Measurements from ENCODE around the gene RCCD1.

RCCD1 gene

DNA sequence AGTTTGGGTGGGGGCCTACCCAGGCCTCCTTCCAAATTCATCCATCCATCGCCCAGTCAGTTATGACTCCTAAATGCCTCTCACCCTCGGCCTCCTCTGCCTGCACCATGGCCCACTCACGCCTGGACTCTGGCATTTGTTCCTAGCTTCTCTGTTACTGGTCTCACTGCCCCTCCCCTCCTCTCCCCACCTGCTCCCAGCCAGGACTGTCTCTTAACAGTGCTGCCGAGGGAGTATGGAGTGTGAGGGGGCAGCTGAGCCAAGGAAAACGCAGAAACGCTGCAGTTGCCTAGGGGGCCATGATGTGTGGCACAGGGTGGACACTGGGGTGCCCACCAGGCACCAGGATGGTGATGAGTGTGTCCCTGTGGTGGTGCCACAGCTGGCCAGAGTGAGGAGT, 3.1 kb downstream of the RCCD1 start:
- H3K4me1 ChIP-seq (ENCODE audit: control insufficient read depth, insufficient read depth, low read length) = peaks cover 14% of the 10 kb centered on the region
- peak overlapping the region; percentile 78 for H3K4me3 ChIP-seq (ENCODE audit: low read depth, low read length)
- H3K9ac ChIP-seq (ENCODE audit: low read length) = peak overlapping the region; percentile 72
- no peaks in the 10 kb centered on the region for H3K9me3 ChIP-seq (ENCODE audit: control insufficient read depth, insufficient read depth, low read depth, low read length)
- no peak overlapping the region for H3K27ac ChIP-seq (ENCODE audit: low read depth, low read length)
- peaks cover 6% of the 10 kb centered on the region; the same call in 1 of the 2 replicates for H3K27me3 ChIP-seq (ENCODE audit: control insufficient read depth, insufficient read depth, low read length)
- H3K36me3 ChIP-seq (ENCODE audit: control insufficient read depth, insufficient read depth, low read length) = peaks cover 44% of the 10 kb centered on the region

DNA sequence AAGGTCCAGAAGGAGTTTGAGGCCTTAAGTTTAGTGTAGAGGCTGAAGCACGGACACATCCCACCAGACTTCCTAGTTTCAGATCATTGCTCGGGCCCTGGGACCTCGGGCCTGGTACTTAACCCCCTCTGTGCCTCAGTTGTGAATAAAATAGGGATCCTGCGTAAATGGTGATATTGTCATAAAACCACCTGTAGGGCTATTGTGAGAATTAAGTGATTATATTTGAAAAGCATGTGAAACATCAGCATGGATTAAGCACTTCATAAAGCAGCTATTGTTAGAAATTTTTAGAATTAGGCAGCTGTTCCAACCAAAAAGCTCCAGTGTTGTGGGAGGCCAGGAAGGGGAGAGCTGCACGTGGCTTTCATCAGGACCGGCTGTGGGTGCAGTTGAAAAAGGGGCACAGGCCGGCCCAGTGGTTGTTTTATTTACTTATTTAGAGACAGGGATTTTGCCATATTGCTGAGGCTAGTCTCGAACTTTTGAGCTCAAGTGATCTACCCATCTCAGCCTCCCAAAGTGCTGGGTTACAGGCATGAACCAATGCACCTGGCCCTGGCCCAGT, 4.4 kb downstream of the RCCD1 start:
- no peak overlapping the region for H3K9ac ChIP-seq (ENCODE audit: low read length)
- H3K4me3 ChIP-seq (ENCODE audit: low read depth, low read length) = no peak overlapping the region
- H3K4me1 ChIP-seq (ENCODE audit: control insufficient read depth, insufficient read depth, low read length) = peaks cover 14% of the 10 kb centered on the region
- no peaks in the 10 kb centered on the region for H3K9me3 ChIP-seq (ENCODE audit: control insufficient read depth, insufficient read depth, low read depth, low read length)
- no peak overlapping the region for H3K27ac ChIP-seq (ENCODE audit: low read depth, low read length)
- H3K36me3 ChIP-seq (ENCODE audit: control insufficient read depth, insufficient read depth, low read length) = peaks cover 44% of the 10 kb centered on the region
- peaks cover 6% of the 10 kb centered on the region; the same call in 1 of the 2 replicates for H3K27me3 ChIP-seq (ENCODE audit: control insufficient read depth, insufficient read depth, low read length)

DNA sequence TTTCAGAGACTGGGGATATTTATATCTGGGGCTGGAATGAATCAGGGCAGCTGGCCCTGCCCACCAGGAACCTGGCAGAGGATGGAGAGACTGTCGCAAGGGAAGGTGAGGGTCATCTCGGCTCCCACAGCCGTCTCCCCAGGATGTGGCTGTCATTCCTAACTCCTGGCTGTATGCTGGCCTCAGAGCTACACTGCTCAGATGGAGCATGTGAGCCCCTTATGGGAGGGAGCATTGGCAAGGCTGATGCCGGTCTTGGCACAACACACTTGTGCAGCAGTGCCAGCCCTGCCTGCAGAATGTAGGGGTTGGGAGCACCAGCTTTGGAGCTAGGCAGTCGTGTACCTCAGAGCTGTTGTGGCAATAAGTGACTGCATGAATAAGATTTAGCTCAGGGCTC, 5.2 kb downstream of the RCCD1 start:
- Histone ChIP-seq H3K9ac (ENCODE audit: low read length) (no peak overlapping the region), H3K4me3 (ENCODE audit: low read depth, low read length) (no peak overlapping the region), H3K4me1 (ENCODE audit: control insufficient read depth, insufficient read depth, low read length) (peaks cover 14% of the 10 kb centered on the region), H3K9me3 (ENCODE audit: control insufficient read depth, insufficient read depth, low read depth, low read length) (no peaks in the 10 kb centered on the region), H3K27ac (ENCODE audit: low read depth, low read length) (no peak overlapping the region), H3K27me3 (ENCODE audit: control insufficient read depth, insufficient read depth, low read length) (peaks cover 6% of the 10 kb centered on the region; the same call in 1 of the 2 replicates), H3K36me3 (ENCODE audit: control insufficient read depth, insufficient read depth, low read length) (peaks cover 48% of the 10 kb centered on the region)

DNA sequence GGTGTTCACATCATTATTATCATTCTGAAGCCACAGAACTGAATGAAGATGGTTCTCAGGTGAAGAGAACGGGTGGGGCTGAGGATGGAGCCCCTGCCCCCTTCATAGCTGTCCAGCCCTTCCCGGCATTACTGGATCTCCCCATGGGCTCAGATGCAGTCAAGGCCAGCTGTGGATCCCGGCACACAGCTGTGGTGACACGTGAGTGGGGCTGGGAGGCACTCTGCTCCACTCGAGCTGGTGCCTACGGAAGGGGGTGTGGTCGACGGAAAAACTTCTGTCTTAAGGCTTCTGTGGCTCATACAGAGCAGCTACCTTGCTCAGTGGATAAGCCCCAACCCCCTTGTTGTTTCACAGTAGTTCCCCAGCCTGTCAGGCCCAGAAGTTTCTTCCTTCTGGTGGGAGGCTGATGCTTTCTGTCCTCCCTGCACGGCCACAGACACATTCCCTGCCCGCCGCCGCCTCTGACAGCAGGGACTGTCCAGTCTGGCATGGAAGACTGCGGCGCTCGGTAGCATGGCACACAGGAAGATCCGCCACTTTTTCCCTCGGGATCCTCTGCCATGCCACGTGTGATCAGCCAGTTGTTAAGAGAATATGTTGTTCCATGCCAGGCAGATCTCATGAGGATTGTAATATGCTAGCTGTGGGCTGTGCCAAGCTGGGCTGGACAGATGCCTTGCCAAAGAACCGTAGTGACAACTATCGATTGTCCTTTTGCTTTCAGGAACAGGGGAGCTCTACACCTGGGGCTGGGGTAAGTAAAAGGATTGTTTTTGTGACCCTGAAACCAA, 5.8 kb downstream of the RCCD1 start:
- peaks cover 6% of the 10 kb centered on the region; the same call in 1 of the 2 replicates for H3K27me3 ChIP-seq (ENCODE audit: control insufficient read depth, insufficient read depth, low read length)
- no peak overlapping the region for H3K4me3 ChIP-seq (ENCODE audit: low read depth, low read length)
- no peaks in the 10 kb centered on the region for H3K9me3 ChIP-seq (ENCODE audit: control insufficient read depth, insufficient read depth, low read depth, low read length)
- H3K4me1 ChIP-seq (ENCODE audit: control insufficient read depth, insufficient read depth, low read length) = peaks cover 14% of the 10 kb centered on the region
- no peak overlapping the region for H3K9ac ChIP-seq (ENCODE audit: low read length)
- no peak overlapping the region for H3K27ac ChIP-seq (ENCODE audit: low read depth, low read length)
- H3K36me3 ChIP-seq (ENCODE audit: control insufficient read depth, insufficient read depth, low read length) = peaks cover 53% of the 10 kb centered on the region

DNA sequence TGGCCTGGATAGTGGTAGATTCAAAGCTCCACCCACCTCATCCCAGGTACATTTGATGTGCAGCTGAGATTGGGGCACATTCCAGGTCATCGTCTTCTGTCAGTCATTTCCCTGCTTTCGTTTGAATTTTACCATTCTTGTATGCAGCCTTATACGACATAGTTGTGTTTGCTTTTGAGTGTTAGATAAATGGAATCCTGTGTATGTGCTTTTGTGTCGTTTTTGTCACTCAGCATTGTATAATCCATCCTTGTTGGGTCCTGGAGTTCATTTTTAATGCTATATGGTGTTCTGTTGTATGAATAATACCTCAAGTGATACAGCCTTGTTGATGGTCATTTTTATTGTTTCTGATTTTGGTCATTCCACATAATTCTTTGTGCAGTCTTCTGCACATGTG, 7.3 kb downstream of the RCCD1 start:
- Histone ChIP-seq H3K27ac (ENCODE audit: low read depth, low read length) (no peak overlapping the region), H3K4me1 (ENCODE audit: control insufficient read depth, insufficient read depth, low read length) (peaks cover 8% of the 10 kb centered on the region), H3K36me3 (ENCODE audit: control insufficient read depth, insufficient read depth, low read length) (peaks cover 67% of the 10 kb centered on the region), H3K4me3 (ENCODE audit: low read depth, low read length) (no peak overlapping the region), H3K27me3 (ENCODE audit: control insufficient read depth, insufficient read depth, low read length) (peaks cover 3% of the 10 kb centered on the region; the same call in 1 of the 2 replicates), H3K9me3 (ENCODE audit: control insufficient read depth, insufficient read depth, low read depth, low read length) (no peaks in the 10 kb centered on the region), H3K9ac (ENCODE audit: low read length) (no peak overlapping the region)

DNA sequence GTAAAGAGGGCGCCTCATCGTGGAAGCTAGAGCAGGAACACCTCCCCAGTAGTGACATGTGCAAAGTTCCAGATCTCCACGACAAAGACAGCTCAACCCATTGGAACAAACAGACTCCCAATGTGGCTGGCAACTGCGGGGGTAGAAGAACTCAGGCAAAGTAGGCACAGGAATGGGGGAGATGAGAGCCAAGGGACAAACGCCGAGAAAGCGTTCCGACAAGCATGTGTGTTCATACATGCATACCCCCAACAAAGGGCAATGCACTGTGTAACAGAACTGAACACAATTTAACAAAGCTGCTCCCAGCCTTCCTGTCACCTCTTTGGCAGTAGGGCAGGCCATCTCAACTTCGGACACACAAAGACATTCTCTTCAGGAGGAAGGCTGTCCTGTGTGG, 11.6 kb downstream of the RCCD1 start:
- Histone ChIP-seq H3K36me3 (ENCODE audit: control insufficient read depth, insufficient read depth, low read length) (peaks cover 93% of the 10 kb centered on the region), H3K9ac (ENCODE audit: low read length) (no peak overlapping the region), H3K4me3 (ENCODE audit: low read depth, low read length) (no peak overlapping the region), H3K27ac (ENCODE audit: low read depth, low read length) (no peak overlapping the region), H3K4me1 (ENCODE audit: control insufficient read depth, insufficient read depth, low read length) (no peaks in the 10 kb centered on the region), H3K9me3 (ENCODE audit: control insufficient read depth, insufficient read depth, low read depth, low read length) (no peaks in the 10 kb centered on the region), H3K27me3 (ENCODE audit: control insufficient read depth, insufficient read depth, low read length) (no peaks in the 10 kb centered on the region)

DNA sequence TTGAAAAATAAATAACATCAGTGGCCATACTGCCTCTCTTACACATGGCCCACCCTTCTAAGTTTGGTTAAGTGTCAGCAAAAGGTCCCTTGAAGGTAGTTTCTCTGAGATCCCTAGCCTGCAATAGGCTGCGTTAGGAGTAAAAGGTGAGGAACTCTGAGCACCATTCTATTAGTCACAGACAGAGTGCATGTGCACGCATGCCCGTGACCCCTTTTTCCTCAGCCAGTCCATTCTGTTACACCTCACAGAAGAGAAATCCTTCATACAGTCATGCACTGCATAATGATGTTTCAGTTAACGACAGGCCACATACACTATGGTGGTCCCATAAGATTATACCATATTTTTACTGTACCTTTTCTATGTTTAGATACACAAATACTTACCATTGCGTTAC, 12.5 kb downstream of the RCCD1 start:
- Histone ChIP-seq H3K36me3 (ENCODE audit: control insufficient read depth, insufficient read depth, low read length) (peaks cover 86% of the 10 kb centered on the region), H3K9me3 (ENCODE audit: control insufficient read depth, insufficient read depth, low read depth, low read length) (no peaks in the 10 kb centered on the region), H3K27me3 (ENCODE audit: control insufficient read depth, insufficient read depth, low read length) (no peaks in the 10 kb centered on the region), H3K4me3 (ENCODE audit: low read depth, low read length) (no peak overlapping the region), H3K4me1 (ENCODE audit: control insufficient read depth, insufficient read depth, low read length) (no peaks in the 10 kb centered on the region), H3K9ac (ENCODE audit: low read length) (no peak overlapping the region), H3K27ac (ENCODE audit: low read depth, low read length) (no peak overlapping the region)

DNA sequence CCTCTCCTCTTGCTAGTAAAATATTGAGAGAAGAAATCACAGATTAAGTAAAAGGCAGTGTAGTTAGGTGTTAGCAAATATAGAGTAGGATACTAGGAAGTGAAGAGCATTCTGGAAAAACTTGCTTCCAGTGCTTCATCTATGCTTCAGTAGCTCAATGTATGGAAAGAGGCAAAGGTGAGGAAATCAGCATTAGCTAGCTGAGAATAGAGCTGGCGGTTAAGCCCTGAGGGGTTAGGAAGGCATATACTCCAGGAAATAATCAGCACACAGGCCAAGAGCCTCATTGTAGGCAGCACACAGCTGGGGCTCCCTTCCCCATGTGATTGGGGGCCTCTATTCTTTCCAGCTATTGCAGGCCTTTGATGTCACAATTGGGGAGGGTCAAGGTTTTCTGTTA, 13.8 kb downstream of the RCCD1 start:
- H3K27ac ChIP-seq (ENCODE audit: low read depth, low read length) = no peak overlapping the region
- H3K9ac ChIP-seq (ENCODE audit: low read length) = no peak overlapping the region
- no peaks in the 10 kb centered on the region for H3K4me1 ChIP-seq (ENCODE audit: control insufficient read depth, insufficient read depth, low read length)
- no peak overlapping the region for H3K4me3 ChIP-seq (ENCODE audit: low read depth, low read length)
- H3K9me3 ChIP-seq (ENCODE audit: control insufficient read depth, insufficient read depth, low read depth, low read length) = no peaks in the 10 kb centered on the region
- H3K27me3 ChIP-seq (ENCODE audit: control insufficient read depth, insufficient read depth, low read length) = no peaks in the 10 kb centered on the region
- H3K36me3 ChIP-seq (ENCODE audit: control insufficient read depth, insufficient read depth, low read length) = peaks cover 86% of the 10 kb centered on the region

DNA sequence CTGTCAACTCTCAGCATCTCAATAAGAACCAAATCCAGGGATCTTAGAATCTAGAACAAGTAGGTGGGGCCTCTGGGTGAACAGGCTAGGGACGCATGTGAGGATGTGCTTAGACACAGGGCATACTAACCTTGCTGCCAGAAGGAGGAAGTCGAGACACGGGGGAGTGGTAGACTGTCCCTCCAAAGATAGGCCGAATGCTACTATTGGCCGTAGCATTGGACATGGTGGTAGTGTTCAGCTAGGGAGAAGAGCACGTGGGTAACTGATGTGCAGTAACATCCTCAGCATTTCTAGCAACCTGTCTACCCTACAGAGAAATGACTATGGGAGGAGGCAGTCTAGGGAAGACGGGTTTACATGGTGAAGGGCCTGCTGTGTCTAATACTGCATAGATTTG, 15.6 kb downstream of the RCCD1 start:
- Histone ChIP-seq H3K27ac (ENCODE audit: low read depth, low read length) (no peak overlapping the region), H3K9ac (ENCODE audit: low read length) (no peak overlapping the region), H3K9me3 (ENCODE audit: control insufficient read depth, insufficient read depth, low read depth, low read length) (no peaks in the 10 kb centered on the region), H3K27me3 (ENCODE audit: control insufficient read depth, insufficient read depth, low read length) (no peaks in the 10 kb centered on the region), H3K4me3 (ENCODE audit: low read depth, low read length) (no peak overlapping the region), H3K36me3 (ENCODE audit: control insufficient read depth, insufficient read depth, low read length) (peaks cover 91% of the 10 kb centered on the region), H3K4me1 (ENCODE audit: control insufficient read depth, insufficient read depth, low read length) (no peaks in the 10 kb centered on the region)

DNA sequence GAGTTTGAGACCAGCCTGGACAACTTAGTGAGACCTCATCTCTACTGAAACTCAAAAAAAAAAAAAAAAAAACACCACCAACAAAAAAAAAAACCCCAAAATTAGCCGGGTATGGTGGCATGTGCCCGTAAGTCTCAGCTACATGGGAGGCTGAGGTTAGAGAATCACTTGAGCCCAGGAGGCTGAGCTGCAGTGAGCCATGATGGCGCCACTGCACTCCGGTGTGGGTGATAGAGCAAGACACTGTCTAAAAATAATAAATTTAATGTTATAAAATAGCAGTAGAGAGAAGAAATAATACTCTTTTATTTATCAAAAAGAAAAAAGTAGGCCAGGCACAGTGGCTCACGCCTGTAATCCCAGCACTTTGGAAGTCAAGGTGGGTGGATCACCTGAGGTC, 17.4 kb downstream of the RCCD1 start:
- H3K9me3 ChIP-seq (ENCODE audit: control insufficient read depth, insufficient read depth, low read depth, low read length) = no peaks in the 10 kb centered on the region
- no peaks in the 10 kb centered on the region for H3K4me1 ChIP-seq (ENCODE audit: control insufficient read depth, insufficient read depth, low read length)
- no peak overlapping the region for H3K9ac ChIP-seq (ENCODE audit: low read length)
- H3K27ac ChIP-seq (ENCODE audit: low read depth, low read length) = no peak overlapping the region
- H3K27me3 ChIP-seq (ENCODE audit: control insufficient read depth, insufficient read depth, low read length) = no peaks in the 10 kb centered on the region
- H3K36me3 ChIP-seq (ENCODE audit: control insufficient read depth, insufficient read depth, low read length) = peaks cover 90% of the 10 kb centered on the region
- no peak overlapping the region for H3K4me3 ChIP-seq (ENCODE audit: low read depth, low read length)

DNA sequence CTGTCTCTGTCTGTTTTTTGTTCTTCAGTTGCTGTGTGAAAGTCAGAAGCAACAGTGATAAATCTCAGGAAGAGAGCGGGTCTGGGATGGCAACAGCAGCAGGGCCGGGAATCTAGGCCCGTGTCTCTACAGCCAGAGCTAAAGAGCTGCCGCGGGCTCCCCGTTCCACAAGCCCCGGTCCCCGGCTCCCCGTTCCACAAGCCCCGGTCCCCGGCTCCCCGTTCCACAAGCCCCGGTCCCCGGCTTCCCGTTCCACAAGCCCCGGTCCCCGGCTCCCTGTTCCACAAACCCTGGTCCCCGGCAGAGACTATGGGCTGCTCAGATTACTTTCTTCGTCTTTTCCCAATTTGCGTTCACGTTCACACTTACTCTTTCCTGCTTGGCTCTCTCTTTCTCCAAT, 19.5 kb downstream of the RCCD1 start:
- no peak overlapping the region for H3K27ac ChIP-seq (ENCODE audit: low read depth, low read length)
- H3K27me3 ChIP-seq (ENCODE audit: control insufficient read depth, insufficient read depth, low read length) = no peaks in the 10 kb centered on the region
- peaks cover 87% of the 10 kb centered on the region for H3K36me3 ChIP-seq (ENCODE audit: control insufficient read depth, insufficient read depth, low read length)

More for the DNA sequence above, 19.5 kb downstream of the RCCD1 start:
- no peaks in the 10 kb centered on the region for H3K4me1 ChIP-seq (ENCODE audit: control insufficient read depth, insufficient read depth, low read length)
- H3K4me3 ChIP-seq (ENCODE audit: low read depth, low read length) = no peak overlapping the region
- H3K9me3 ChIP-seq (ENCODE audit: control insufficient read depth, insufficient read depth, low read depth, low read length) = no peaks in the 10 kb centered on the region
- no peak overlapping the region for H3K9ac ChIP-seq (ENCODE audit: low read length)
